ENCODE results near the gene DRAM2.

DNA sequence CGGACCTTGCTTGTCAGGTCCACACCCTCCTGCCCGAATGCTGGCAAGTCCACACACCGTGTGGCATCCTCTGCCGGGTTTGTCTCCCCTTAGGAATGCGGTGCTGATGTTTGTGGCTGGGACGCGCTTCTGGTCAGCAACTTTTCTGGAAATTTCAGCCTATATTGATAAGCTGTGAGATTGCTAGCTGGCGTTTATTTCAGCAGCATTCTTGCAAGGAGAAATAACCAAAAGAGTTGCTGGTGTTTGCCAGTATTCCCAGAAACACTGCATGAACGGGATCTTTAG, 731 bp upstream of the DRAM2 start:
- TF ChIP-seq CHD4 (IDR thresholded peaks at IDR 0.05; ENCODE audit: borderline replicate concordance, low read length): no peak
- TF ChIP-seq, protein P1, sequence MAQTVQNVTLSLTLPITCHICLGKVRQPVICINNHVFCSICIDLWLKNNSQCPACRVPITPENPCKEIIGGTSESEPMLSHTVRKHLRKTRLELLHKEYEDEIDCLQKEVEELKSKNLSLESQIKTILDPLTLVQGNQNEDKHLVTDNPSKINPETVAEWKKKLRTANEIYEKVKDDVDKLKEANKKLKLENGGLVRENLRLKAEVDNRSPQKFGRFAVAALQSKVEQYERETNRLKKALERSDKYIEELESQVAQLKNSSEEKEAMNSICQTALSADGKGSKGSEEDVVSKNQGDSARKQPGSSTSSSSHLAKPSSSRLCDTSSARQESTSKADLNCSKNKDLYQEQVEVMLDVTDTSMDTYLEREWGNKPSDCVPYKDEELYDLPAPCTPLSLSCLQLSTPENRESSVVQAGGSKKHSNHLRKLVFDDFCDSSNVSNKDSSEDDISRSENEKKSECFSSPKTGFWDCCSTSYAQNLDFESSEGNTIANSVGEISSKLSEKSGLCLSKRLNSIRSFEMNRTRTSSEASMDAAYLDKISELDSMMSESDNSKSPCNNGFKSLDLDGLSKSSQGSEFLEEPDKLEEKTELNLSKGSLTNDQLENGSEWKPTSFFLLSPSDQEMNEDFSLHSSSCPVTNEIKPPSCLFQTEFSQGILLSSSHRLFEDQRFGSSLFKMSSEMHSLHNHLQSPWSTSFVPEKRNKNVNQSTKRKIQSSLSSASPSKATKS (CRISPR knock-in tag; IDR thresholded peaks at IDR 0.05): no peak
- no peak for TF ChIP-seq MYC (CRISPR knock-in tag; IDR thresholded peaks at IDR 0.05; ENCODE audit: borderline replicate concordance)
- TF ChIP-seq MEIS1 (CRISPR knock-in tag; IDR thresholded peaks at IDR 0.05; ENCODE audit: borderline replicate concordance): no peak
